HepG2 (cell line): ENCODE data around the gene RGS14. TPM values are rescaled to one million over a fixed set of nuclear protein-coding genes. Genes with fewer than 3 reads are reported as not detected.

Experiments used
- FOXP1 ChIP-seq, 2 experiments: fragments of 450-650 bp in 1 of 2; IDR thresholded peaks; 2 replicates each; pipeline ENCODE4 v1.6.1; 2017 to 2018; ENCODE audit warnings: antibody characterized with exemption in 1 of 2
- HMGXB4 ChIP-seq, 2 experiments: sonication (generic) in 1 of 2; formaldehyde crosslinking in 1 of 2; IDR thresholded peaks; 2 replicates each; pipeline versions ENCODE4 v1.4.0 to v1.6.1; 2018 to 2020; ENCODE audit warnings: missing genetic modification reagents in 2 of 2, borderline replicate concordance in 1 of 2, low read depth in 1 of 2, mild to moderate bottlenecking in 1 of 2, missing biosample characterization in 1 of 2
- HNRNPLL ChIP-seq: fragments of 200-400 bp; formaldehyde crosslinking; IDR thresholded peaks from 2 replicates; pipeline ENCODE4 v1.6.1; 2017; ENCODE audit warnings: mild to moderate bottlenecking, low read depth, low read length; ENCODE audit not compliant: poor library complexity, severe bottlenecking
- RFX3 ChIP-seq: IDR thresholded peaks from 2 replicates; pipeline ENCODE4 v1.6.1; 2016; ENCODE audit warnings: missing biosample characterization, missing genetic modification reagents
- SATB2 ChIP-seq: sonication (generic); formaldehyde crosslinking; IDR thresholded peaks from 2 replicates; pipeline ENCODE4 v1.5.0; 2020; ENCODE audit warnings: missing genetic modification reagents
- SCMH1 ChIP-seq: sonication (generic); formaldehyde crosslinking; IDR thresholded peaks from 2 replicates; pipeline ENCODE4 v1.9.0; 2021; ENCODE audit warnings: missing genetic modification reagents, mild to moderate bottlenecking, borderline replicate concordance
- SMAD9 ChIP-seq: sonication (generic); formaldehyde crosslinking; IDR thresholded peaks from 2 replicates; pipeline ENCODE4 v1.5.1; 2020; ENCODE audit warnings: mild to moderate bottlenecking, missing genetic modification reagents
- SNRNP70 ChIP-seq: fragments of 200-400 bp; formaldehyde crosslinking; IDR thresholded peaks from 2 replicates; pipeline ENCODE4 v1.6.1; 2017; ENCODE audit warnings: mild to moderate bottlenecking, low read depth, low read length, moderate library complexity
- SRSF1 ChIP-seq: fragments of 200-400 bp; formaldehyde crosslinking; optimal IDR thresholded peaks from 2 replicates; pipeline ENCODE3; 2017; ENCODE audit warnings: mild to moderate bottlenecking, low read depth, low read length, moderate library complexity
- TBL1XR1 ChIP-seq: fragments of 150-350 bp; IDR thresholded peaks from 2 replicates; pipeline ENCODE4 v1.6.1; 2014; ENCODE audit warnings: borderline replicate concordance, low read length; ENCODE audit not compliant: partially characterized antibody
- ZBTB20 ChIP-seq: sonication (generic); formaldehyde crosslinking; IDR thresholded peaks from 2 replicates; pipeline ENCODE4 v1.8.1; 2023; ENCODE audit warnings: missing genetic modification reagents, low read depth, mild to moderate bottlenecking, borderline replicate concordance
- ZFP41 ChIP-seq: sonication (generic); formaldehyde crosslinking; IDR thresholded peaks from 2 replicates; pipeline ENCODE4 v1.4.0; 2020; ENCODE audit warnings: mild to moderate bottlenecking, missing genetic modification reagents, borderline replicate concordance
- ZIK1 ChIP-seq: sonication (generic); formaldehyde crosslinking; IDR thresholded peaks from 2 replicates; pipeline ENCODE4 v1.5.0; 2020; ENCODE audit warnings: mild to moderate bottlenecking, low read depth, missing genetic modification reagents, borderline replicate concordance
- ZNF143 ChIP-seq: sonication (generic); formaldehyde crosslinking; IDR thresholded peaks from 2 replicates; pipeline ENCODE4 v1.4.0; 2020; ENCODE audit warnings: missing genetic modification reagents
- ZNF205 ChIP-seq: IDR thresholded peaks from 2 replicates; pipeline ENCODE4 v1.6.1; 2018; ENCODE audit warnings: missing biosample characterization, missing genetic modification reagents
- ZNF230 ChIP-seq: sonication (generic); formaldehyde crosslinking; IDR thresholded peaks from 2 replicates; pipeline ENCODE4 v1.4.0; 2020; ENCODE audit warnings: mild to moderate bottlenecking, missing genetic modification reagents
- ZNF34 ChIP-seq: sonication (generic); formaldehyde crosslinking; IDR thresholded peaks from 2 replicates; pipeline ENCODE4 v1.4.0; 2020; ENCODE audit warnings: mild to moderate bottlenecking, missing genetic modification reagents, borderline replicate concordance
- ZNF343 ChIP-seq: sonication (generic); formaldehyde crosslinking; IDR thresholded peaks from 2 replicates; pipeline ENCODE4 v1.4.0; 2020; ENCODE audit warnings: mild to moderate bottlenecking, missing genetic modification reagents
- ZNF782 ChIP-seq: sonication (generic); formaldehyde crosslinking; IDR thresholded peaks from 2 replicates; pipeline ENCODE4 v1.4.0; 2020; ENCODE audit warnings: missing genetic modification reagents, mild to moderate bottlenecking, borderline replicate concordance
- polyA plus RNA-seq, 8 experiments: library from polyadenylated mRNA; depleted of rRNA in 3 of 8; stranded (reverse) in 7 of 8; unstranded in 1 of 8; fragments of >200 nt; fragmentation: Illumina TruSeq in 4 of 8; extraction: Trizol in 4 of 8; gene quantifications; 2 replicates each; pipeline versions ENCODE4 v1.2.1 to v1.2.3, GENCODE V29; 2011 to 2016; ENCODE audit warnings: low read depth in 4 of 8, missing spikeins in 1 of 8, mixed read lengths in 1 of 8; ENCODE audit not compliant: insufficient read depth in 1 of 8
- total RNA-seq, 5 experiments: library from RNA; depleted of rRNA; stranded (reverse); fragments of >200 nt; fragmentation: Illumina TruSeq; extraction: Trizol; gene quantifications; 2 replicates each; pipeline ENCODE4 v1.2.3, GENCODE V29; 2016; ENCODE audit warnings: low read depth in 1 of 5
- TF ChIP-seq, protein P1 (sequence below): sonication (generic); formaldehyde crosslinking; conservative IDR thresholded peaks from 2 replicates; pipeline ENCODE4 v1.4.0; 2020; ENCODE audit warnings: missing genetic modification reagents
- TF ChIP-seq, protein P2 (sequence below): sonication (generic); formaldehyde crosslinking; IDR thresholded peaks from 2 replicates; pipeline ENCODE4 v1.8.1; 2023; ENCODE audit warnings: mild to moderate bottlenecking, missing genetic modification reagents

RGS14 gene
- total and polyA plus RNA-seq, 2 of the 13 experiments (the other 11 are each of a cell fraction or from before 2014, with no cell fraction given): 11.1 to 17.2 TPM

- TF ChIP-seq HMGXB4 (CRISPR knock-in tag; IDR thresholded peaks at IDR 0.05; ENCODE audit: borderline replicate concordance in 1 of 2, low read depth in 1 of 2) (peak in 1 of 2 experiments; percentile 61; a peak in 1 of 4 replicates), ZNF343 (no peak; the same call in 1 of the 2 replicates), ZIK1 (CRISPR knock-in tag) (no peak), SNRNP70 (no peak), ZNF205 (no peak), TBL1XR1 (no peak), ZNF782 (CRISPR knock-in tag) (no peak), SCMH1 (CRISPR knock-in tag) (no peak), ZBTB20 (CRISPR knock-in tag) (no peak), FOXP1 (IDR thresholded peaks at IDR 0.05) (no peak), FOXP1 (CRISPR knock-in tag; IDR thresholded peaks at IDR 0.05) (no peak), HNRNPLL (peak; percentile 10), ZNF34 (no peak), ZFP41 (CRISPR knock-in tag) (no peak), RFX3 (CRISPR knock-in tag) (no peak), ZNF143 (CRISPR knock-in tag) (no peak), SATB2 (CRISPR knock-in tag) (no peak), SMAD9 (CRISPR knock-in tag) (no peak), SRSF1 (peak; percentile 37), ZNF230 (0 out of 2 replicates have a peak, but pooled peaks have one; percentile 57)
- TF ChIP-seq, protein P1, sequence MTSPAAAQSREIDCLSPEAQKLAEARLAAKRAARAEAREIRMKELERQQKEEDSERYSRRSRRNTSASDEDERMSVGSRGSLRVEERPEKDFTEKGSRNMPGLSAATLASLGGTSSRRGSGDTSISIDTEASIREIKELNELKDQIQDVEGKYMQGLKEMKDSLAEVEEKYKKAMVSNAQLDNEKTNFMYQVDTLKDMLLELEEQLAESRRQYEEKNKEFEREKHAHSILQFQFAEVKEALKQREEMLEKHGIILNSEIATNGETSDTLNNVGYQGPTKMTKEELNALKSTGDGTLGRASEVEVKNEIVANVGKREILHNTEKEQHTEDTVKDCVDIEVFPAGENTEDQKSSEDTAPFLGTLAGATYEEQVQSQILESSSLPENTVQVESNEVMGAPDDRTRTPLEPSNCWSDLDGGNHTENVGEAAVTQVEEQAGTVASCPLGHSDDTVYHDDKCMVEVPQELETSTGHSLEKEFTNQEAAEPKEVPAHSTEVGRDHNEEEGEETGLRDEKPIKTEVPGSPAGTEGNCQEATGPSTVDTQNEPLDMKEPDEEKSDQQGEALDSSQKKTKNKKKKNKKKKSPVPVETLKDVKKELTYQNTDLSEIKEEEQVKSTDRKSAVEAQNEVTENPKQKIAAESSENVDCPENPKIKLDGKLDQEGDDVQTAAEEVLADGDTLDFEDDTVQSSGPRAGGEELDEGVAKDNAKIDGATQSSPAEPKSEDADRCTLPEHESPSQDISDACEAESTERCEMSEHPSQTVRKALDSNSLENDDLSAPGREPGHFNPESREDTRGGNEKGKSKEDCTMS (CRISPR knock-in tag): no peak
- TF ChIP-seq, protein P2, sequence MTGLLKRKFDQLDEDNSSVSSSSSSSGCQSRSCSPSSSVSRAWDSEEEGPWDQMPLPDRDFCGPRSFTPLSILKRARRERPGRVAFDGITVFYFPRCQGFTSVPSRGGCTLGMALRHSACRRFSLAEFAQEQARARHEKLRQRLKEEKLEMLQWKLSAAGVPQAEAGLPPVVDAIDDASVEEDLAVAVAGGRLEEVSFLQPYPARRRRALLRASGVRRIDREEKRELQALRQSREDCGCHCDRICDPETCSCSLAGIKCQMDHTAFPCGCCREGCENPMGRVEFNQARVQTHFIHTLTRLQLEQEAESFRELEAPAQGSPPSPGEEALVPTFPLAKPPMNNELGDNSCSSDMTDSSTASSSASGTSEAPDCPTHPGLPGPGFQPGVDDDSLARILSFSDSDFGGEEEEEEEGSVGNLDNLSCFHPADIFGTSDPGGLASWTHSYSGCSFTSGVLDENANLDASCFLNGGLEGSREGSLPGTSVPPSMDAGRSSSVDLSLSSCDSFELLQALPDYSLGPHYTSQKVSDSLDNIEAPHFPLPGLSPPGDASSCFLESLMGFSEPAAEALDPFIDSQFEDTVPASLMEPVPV: peak; percentile 76; the same call in 1 of the 2 replicates
Observed at GRCh38 chr5:177311723-177312648, 45.7 kb upstream of the RGS14 start, which contains the start of gene MXD3 (continued).
